Measurements from ENCODE around the gene MYLIP.
A peak's percentile ranks its signal among the peaks of the same experiment; 100 is the strongest.

Gene MYLIP

GRCh38 chr6:16108921-16109658, 19.8 kb upstream of the MYLIP start:
- no peak for DNase-seq

GRCh38 chr6:16109659-16110305, 19.1 kb upstream of the MYLIP start:
- no peak for DNase-seq

GRCh38 chr6:16118825-16119224, 10.1 kb upstream of the MYLIP start:
- no peak for DNase-seq

GRCh38 chr6:16121339-16121738, 7.5 kb upstream of the MYLIP start:
- DNase-seq = no peak

- DNase-seq = no peak
Measured at GRCh38 chr6:16122197-16122596, 6.7 kb upstream of the MYLIP start.

GRCh38 chr6:16124198-16125180, 4.4 kb upstream of the MYLIP start:
- no peak for DNase-seq

- no peak for DNase-seq
Measured at GRCh38 chr6:16126056-16126455, 2.8 kb upstream of the MYLIP start.

GRCh38 chr6:16126861-16127260, 2.0 kb upstream of the MYLIP start:
- no peak for DNase-seq

- no peak for DNase-seq
Measured at GRCh38 chr6:16127471-16127870, 1.4 kb upstream of the MYLIP start.

GRCh38 chr6:16129623-16130401, 926 bp downstream of the MYLIP start:
- peak; percentile 57 for DNase-seq

GRCh38 chr6:16130437-16130891, 1.6 kb downstream of the MYLIP start:
- peak; percentile 11 for DNase-seq

GRCh38 chr6:16130932-16131387, 2.1 kb downstream of the MYLIP start:
- peak; percentile 35 for DNase-seq

GRCh38 chr6:16132909-16133308, 4.0 kb downstream of the MYLIP start:
- peak; percentile 21 for DNase-seq

- DNase-seq = no peak
Measured at GRCh38 chr6:16134430-16134829, 5.5 kb downstream of the MYLIP start.

- DNase-seq = no peak
Measured at GRCh38 chr6:16135066-16135465, 6.2 kb downstream of the MYLIP start.

GRCh38 chr6:16136091-16136490, 7.2 kb downstream of the MYLIP start:
- DNase-seq = peak; percentile 46

- peak; percentile 72 for DNase-seq
Measured at GRCh38 chr6:16136621-16137450, 8.0 kb downstream of the MYLIP start.

- no peak for DNase-seq
Measured at GRCh38 chr6:16137451-16137801, 8.5 kb downstream of the MYLIP start.

- no peak for DNase-seq
Measured at GRCh38 chr6:16139556-16139955, 10.7 kb downstream of the MYLIP start.

- no peak for DNase-seq
Measured at GRCh38 chr6:16140607-16141006, 11.7 kb downstream of the MYLIP start.

- no peak for DNase-seq
Measured at GRCh38 chr6:16141514-16141913, 12.6 kb downstream of the MYLIP start.

GRCh38 chr6:16145038-16145437, 16.2 kb downstream of the MYLIP start:
- DNase-seq = no peak
